GM19035 (cell line): ENCODE data around the gene MLYCD.

Source experiments
- ATAC-seq: cut with Tn5 transposase; IDR thresholded peaks from one replicate; pipeline ENCODE4 v1.9.1; 2021; ENCODE audit not compliant: unreplicated experiment

Gene MLYCD

DNA sequence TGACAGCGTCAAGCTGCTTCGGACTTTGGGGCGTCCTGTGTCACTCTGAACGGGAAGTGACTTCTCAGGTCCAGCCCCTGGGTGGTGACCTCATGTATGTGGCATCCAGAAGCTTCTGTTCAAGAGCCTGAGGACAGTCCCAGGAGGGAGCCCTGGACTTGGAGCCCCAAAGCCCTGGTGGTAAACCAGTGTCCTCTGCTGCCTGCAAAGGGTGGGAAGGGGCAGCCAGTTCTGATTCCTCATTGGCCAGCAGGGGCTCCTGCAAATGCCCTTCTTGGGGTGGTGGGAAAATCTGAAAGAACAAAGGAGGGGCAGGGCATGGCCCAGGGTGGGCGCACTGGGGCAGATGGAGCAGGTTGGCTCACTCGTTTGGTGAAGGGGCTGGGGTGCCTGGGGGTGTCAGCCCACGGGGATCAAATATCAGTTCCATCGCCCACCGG, 55.7 kb downstream of the MLYCD start:
- no peak for ATAC-seq

DNA sequence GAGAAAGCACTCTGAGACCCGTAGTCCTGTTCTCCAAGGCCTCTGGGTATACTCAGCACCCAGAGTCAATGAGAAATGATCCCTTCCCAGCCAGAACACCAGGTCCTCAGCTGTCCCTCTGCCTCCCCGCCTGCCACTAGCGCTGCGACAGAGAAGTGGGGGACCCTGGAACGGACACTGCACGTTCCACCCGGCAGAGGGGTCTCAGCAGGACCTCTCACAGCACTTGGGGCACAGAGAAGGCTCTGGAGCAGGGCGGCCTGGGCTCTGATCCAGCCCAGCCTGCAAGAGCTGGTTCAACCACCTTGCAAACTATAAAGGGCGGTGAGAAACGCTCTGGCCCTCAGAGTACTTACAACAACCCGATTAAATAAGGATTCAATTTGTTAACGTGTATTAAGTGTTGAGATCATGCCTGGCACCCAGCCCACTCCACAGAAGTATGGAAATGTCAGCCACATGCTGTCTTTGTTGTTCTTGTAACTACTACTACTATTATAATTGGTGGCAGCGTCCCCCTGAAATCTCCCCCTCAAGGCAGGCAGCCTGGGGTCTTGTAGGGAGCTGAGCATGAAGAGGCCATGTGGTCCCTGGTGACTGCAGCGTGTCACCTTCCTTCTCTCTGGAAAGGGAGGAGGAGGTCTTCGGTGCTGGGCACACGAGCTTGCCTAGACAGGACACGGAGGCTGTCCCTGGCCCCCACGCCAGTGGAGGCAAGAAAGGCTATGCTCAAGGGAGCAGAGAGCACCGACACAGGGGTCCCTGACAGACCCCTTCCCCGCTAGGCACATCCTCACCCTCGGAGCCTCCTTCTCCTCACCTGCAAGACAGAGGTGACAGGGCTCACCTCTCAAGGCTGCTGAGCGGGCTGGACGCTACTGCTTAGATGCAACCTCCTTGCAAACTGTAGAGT, 56.6 kb downstream of the MLYCD start:
- no peak for ATAC-seq

DNA sequence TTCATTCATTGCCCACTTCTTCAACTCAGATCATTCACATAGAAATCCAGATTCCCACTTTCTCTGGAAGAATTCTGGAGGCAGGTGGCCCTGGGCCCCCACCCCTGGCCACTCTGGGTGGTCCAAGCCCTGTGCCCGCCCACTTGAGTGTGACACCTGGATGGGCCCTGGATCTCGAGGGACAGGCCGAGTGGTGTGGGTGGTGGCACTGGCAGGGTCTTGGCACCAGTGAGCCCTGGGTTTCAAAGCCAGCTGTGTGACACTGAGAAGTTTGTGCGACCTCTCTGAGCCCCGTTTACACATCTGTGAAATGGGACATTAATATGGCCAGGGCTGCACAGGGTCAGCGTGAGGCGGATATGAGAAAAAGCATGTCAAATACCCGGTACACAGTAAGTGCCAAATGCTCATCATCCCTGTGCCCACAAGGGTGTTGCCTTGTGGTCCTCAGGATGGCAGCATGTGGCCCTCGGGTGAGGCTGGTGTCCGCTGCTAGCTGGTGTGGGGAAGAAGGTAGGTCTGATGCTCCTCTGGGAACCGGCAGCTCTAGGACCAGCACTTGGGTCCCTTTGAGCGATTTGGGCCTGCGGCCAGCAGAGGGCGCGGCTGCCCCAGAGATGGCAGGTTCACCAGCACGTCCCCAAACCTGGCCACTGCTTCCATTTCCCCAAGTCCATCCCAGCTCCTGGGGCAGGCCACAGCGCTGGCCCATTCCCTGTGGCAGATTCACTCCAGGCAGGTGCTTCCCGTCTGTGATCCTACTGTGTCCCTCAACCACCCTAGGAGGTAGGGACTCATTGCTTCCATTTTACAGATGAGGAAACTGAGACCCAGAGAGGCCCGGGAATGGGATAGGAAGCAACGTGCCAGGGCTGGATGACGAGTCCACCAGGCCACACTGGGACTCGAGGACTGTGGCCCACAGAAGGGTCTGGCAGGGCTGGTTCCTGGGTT, 57.7 kb downstream of the MLYCD start:
- peak; percentile 66 for ATAC-seq

DNA sequence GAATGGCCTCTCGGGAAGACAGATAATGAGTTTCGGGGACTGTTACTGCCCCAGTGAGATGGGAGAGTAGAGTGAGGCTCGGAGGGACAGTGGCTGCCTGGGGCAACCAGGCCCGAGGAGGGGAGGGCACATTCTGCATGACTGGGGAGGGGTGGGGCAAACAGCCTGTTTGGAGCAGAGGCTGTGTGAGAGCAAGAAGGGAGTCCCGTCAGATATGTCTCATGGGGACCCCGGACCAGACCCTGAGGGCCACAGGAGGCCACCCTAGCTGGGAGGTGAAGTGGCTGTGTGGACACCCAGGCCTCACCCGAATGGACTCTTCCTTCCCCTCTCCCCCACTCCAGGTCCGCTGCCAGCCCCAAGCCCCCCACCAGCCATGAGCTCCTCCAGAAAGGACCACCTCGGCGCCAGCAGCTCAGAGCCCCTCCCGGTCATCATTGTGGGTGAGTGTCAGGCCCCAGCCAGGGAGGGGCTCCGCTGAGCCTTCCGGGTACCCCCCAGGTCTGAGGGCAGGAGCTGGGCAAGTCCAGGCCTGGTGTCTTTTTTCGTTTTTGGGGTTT, 58.5 kb downstream of the MLYCD start:
- ATAC-seq, result no peak

DNA sequence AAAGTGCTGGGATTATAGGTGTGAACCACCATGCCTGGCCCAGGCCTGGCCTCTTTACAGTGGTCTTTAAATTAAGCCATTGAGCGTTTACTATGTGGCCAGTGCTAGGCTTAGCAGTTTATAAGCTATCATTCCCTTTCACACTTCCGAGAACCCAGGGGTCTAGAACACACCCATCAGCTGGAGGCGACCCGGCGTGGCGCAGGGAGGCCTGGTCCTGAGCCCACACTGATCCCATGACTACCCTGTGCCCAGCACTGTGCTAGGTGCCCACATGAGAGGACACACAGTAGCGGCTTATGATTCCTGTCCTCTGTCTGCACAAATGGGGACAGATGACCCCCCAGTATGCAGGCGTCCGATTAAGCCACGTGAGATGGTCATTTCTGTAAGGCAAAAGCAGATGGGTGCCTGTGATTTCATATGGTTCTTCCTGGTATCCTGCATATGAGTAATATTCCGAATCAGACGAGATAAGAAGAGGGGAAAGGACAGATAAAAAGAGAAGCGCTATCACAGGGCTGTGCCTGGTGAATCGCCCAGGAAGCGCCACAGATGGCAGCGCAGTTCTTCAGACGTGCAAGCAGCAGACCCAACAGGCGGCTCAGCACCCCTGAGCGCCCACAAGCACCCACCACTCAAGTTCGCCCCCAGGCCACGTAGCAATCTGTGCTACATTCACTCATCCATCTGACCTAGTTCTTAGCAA, 59.4 kb downstream of the MLYCD start:
- no peak for ATAC-seq

DNA sequence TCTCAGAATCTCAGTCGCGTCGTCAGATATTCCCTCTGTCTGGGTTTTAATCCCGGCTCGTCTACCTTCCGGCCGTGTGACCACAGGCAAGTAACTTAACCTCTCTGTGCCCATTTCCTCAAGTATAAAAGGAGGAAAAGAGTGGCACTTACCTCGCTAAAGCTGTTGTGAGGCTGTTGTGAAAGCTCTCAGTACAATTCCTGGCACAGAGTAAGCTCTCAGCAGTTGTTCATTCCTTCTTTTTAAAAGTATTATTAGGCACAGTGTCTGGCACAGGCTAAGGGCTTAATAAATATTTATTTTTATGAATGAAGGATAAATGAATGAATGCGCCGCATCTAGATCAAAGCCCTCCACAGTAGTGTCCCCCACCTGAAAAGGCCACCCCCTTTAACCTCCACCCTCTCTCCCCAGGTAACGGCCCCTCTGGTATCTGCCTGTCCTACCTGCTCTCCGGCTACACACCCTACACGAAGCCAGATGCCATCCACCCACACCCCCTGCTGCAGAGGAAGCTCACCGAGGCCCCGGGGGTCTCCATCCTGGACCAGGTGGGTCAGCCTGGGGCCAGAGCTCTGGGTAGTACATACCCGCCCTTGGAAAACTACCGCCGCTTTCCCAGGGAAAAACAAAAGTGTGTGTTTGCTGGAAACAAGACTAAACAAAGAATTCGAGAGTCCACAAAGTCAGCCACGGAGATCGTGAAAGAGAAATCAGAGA, 60.1 kb downstream of the MLYCD start:
- no peak for ATAC-seq

DNA sequence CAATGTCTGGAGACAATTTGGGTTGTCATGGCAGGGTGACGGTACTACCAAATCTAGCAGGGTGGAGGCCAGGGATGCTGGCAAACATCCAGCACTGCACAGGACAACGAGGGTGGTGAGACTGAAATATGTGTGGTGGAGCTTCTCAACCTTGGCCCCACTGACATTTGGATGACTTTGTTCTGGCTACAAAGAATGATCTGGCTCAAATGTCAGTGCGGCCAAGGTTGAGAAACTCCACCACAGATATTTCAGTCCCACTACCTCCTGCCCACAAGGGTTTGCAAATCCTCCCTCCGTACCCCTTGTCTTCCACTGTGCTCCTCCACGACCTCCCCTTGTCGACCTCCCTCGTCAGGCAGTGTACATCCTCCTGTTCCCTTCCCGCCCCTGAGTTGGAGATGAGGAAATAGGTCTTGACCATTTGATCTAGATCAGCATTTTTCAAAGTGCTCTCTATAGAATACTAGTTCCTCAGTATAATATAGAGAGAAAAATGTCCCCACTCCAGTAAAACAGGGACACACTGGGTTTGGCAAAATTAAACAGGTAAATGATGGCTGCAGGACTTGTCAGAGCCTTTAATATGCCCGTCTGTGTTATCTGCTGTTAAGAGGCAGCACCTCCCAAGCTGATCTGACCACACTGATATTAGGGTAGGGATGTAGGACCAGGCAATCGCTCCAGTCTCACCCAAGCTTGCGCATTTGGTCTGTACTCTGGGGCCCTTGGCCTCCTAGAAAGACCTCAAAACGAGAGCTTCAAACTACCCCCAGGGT, 60.9 kb downstream of the MLYCD start:
- ATAC-seq, result no peak

DNA sequence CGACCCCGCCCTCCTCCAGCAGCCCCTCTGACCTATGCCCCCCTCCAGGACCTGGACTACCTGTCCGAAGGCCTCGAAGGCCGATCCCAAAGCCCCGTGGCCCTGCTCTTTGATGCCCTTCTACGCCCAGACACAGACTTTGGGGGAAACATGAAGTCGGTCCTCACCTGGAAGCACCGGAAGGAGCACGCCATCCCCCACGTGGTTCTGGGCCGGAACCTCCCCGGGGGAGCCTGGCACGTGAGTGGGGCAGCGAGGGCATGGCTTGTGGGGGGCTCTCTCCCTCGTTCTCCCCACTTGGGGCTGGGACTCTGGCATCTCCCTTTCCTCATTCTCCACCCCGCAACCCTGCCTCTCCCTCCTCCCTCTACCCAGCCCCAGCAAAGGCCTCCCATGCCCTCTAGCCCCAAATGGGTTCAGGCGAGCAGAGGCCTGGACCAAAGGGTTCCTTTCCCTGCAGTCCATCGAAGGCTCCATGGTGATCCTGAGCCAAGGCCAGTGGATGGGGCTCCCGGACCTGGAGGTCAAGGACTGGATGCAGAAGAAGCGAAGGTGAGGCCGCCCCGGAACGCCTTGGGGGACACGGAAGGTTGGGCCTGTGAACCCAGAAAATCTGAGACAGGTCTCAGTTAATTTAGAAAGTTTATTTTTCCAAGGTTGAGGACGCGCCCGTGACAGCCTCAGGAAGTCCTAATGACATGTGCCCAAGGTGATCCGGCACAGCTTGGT, 61.8 kb downstream of the MLYCD start:
- no peak for ATAC-seq

DNA sequence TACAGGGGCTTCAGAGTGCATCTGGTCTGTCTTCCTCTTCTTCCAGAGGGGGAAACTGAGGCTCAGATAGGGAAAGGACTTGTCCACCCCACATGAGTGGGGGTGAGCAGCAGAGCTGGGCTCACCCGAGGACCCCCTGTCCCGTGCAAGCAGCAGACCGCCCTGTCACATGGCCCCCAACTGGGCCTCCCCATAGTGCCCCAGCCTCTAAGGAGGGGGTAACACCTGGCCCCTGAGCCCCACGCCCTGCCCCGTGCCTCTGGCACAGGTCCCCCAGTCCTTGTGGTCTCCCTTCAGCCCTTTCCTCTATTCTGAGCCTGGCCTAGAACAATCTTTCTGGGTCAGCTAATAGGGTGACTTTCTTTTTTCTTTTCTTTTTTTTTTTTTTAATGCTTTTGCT, 62.7 kb downstream of the MLYCD start:
- ATAC-seq, result no peak

DNA sequence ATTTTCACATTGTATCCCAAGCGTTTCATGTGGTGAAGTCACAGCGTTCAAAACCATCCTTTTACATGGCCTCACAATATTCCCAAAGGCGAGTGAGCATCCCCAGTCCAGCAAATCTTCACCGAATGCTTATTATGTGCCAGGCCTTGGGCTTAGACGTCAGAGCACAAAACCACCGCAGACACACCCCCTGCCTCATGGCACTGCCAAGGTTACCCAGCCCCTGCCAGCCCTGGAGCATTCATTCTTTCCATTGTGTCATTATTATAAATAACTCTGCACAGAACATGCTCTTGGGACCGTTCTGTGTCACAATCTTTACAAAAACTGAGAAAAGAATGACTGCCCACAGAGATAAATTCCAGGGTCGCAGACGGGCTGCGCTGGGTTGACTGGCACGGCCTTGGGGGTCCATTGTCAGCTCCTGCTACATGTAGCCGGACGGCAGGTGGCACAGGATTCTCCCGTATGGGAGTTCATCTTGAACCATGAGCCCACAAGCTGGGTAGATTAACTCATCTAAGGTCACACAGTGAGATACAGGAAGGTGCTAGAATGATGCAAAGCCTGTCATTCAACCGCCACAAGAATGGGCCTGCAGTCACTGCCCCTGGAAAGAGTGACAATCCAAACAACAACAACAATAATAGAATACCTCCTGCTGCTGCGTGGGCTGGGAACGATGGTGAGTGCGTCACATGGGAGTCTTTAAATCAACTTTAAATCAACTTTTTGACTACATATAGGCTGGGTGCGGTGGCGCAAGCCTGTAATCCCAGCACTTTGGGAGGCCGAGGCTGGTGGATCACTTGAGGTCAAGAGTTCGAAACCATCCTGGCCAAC, 64.6 kb downstream of the MLYCD start:
- ATAC-seq, result no peak

DNA sequence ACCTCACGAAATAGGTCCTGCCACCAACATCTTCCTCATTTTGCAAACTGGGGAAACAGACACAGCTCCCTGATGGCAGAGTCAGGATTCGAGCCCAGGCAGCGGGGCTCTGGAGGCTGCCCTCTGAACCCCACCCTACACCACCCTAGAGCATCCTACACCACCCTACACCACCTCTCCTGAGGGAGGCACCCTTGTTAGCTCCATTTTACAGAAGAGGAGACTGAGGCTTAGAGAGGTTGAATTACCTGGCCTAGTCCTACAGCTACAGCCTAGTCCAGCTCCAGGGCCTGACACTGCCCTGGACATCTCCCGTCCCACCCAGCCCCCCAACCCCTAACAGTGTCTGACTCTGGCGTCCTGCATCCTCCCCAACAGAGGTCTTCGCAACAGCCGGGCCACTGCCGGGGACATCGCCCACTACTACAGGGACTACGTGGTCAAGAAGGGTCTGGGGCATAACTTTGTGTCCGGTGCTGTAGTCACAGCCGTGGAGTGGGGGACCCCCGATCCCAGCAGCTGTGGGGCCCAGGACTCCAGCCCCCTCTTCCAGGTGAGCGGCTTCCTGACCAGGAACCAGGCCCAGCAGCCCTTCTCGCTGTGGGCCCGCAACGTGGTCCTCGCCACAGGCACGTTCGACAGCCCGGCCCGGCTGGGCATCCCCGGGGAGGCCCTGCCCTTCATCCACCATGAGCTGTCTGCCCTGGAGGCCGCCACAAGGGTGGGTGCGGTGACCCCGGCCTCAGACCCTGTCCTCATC, 65.9 kb downstream of the MLYCD start:
- no peak for ATAC-seq

DNA sequence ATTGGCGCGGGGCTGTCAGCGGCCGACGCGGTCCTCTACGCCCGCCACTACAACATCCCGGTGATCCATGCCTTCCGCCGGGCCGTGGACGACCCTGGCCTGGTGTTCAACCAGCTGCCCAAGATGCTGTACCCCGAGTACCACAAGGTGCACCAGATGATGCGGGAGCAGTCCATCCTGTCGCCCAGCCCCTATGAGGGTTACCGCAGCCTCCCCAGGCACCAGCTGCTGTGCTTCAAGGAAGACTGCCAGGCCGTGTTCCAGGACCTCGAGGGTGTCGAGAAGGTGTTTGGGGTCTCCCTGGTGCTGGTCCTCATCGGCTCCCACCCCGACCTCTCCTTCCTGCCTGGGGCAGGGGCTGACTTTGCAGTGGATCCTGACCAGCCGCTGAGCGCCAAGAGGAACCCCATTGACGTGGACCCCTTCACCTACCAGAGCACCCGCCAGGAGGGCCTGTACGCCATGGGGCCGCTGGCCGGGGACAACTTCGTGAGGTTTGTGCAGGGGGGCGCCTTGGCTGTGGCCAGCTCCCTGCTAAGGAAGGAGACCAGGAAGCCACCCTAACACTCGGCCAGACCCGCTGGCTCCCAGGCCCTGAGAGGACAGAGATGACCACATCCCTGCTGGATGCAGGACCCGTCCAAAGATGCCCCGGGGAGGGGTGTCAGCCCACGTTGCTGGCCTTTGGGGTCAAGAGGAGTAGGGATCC, 66.7 kb downstream of the MLYCD start:
- ATAC-seq, result no peak

DNA sequence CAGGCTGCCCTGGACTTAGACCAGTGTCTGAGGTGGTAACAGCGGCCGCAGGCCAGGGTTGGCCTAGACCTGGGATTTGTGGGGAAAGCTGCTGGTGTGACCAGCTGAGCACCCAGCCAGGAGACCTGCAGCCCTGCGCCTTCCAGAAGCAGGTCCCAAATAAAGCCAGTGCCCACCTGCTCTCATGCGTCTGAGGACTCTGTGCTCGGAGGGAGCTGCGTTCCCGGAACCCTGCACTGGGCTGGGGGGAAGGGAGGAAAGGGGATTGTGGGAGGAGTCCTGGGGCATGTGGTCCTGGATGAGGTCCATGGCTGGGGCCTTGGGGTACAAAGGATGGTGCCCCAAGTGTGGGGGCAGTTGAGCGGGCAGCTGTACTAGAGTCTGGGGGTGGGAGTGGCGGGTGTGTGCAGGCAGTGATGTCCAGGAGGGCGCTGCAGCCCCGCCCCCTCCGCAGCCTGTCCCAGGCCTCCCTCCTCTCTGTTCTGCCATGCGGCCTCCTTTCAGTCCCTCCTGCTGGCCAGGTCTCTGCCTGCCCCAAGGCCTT, 67.3 kb downstream of the MLYCD start:
- no peak for ATAC-seq

DNA sequence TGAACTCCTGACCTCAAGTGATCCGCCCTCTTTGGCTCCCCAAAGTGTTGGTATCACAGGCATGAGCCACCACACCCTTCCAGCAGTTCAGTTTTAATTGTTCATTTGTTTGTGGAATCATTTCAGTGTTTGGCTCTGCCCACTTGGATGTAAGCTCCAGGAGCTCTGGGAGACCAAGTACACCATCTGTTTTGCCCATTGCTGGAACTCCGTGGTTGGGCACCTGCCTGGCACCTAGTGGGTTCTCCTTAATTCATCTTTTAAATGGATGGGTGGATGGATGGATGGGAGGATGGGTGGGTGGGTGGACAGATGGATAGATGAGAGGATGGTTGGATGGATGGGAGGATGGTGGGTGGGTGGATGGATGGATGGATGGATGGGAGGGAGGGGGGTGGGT, 68.2 kb downstream of the MLYCD start:
- no peak for ATAC-seq

DNA sequence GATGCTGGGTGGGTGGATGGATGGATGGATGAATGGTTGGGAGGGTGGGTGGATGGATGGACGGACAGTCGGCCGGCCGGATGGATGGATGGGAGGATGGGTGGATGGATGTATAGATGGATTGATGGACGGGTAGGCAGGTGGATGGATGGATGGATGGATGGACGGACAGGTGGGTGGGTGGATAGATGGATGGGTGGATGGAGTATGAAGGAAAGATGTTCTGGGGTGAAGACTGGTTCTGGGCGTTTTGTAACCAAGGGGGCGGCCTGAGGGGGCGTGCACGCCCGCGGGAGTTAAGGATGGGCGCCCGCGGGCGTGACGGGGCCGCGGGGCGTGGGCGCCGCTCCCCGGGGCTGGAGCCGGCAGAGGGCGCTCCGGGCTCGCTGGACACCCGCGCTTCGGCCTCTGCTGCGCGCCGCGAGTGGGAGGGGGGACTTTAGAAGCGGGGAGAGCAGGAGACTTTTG, 69.0 kb downstream of the MLYCD start, which contains the start of gene NECAB2:
NECAB2 (plus strand) TSS at position 407 of the 468 bp plus-strand sequence. CDS start 405 bp downstream, outside the sequence.
- no peak for ATAC-seq

DNA sequence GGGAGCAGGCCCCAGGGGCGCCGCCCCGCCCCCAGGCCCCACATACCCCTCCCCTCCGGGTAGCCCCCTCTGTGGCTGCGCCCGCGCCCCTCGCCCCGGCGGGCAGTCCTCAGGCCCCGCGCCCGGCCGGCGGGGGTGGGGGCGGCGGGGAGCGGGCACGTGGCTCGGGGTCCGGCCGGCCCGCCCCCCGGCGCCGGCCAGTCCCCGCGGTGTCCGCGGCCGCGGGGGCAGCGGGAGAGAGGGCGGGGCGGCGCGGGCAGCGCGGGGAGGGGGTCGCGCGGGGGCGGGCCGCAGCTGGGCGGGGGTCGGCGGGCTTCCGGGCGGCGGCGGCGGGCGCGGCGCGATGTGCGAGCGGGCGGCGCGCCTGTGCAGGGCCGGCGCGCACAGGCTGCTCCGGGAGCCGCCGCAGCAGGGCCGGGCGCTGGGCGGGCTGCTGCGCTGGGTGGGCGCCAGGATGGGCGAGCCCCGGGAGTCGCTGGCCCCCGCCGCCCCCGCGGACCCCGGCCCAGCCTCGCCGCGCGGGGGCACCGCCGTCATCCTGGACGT, 69.5 kb downstream of the MLYCD start:
- no peak for ATAC-seq
